GM18868 (cell line): ENCODE measurements around the gene ABCB4.

Experiments
- ATAC-seq: cut with Tn5 transposase; IDR thresholded peaks from one replicate; pipeline ENCODE4 v1.9.1; 2021; ENCODE audit warnings: mild to moderate bottlenecking, moderate library complexity; ENCODE audit not compliant: unreplicated experiment

ABCB4 gene

DNA sequence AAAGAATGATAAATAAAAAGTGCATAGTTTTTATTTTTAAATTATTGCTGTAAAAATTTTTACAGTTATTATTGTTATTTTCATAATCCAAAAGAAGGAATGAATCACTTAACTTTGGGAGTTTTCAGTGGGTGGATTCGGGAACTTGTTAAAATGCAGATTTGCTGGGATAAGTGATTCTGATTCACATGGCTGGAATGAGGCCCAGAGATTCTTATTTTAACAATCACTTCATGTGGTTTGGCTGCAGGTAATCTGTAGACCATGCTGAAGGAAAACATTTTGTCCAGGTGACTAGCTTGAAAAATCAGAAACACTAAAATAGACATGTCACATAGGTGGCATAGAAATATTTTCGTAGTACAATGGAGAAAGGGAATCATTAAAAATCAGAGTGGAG, 116.1 kb downstream of the ABCB4 start:
- no peak for ATAC-seq

DNA sequence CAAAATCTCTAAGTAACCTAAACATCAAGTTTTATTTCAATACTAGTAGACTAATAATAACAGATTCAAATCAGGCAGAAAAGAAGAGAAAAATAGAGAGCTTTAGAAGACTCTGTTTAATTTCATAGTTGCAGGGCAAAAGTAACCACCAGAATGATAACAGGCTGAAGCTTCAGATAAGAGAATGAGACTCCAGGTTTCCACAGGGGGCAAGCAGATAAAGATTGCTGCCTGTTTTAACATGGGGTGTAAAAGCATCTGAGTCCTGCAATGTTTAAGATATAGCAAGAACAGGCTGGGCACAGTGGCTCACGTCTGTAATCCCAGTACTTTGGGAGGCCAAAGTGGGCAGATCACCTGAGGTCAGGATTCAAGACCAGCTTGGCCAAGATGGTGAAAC, 119.0 kb downstream of the ABCB4 start:
- ATAC-seq: no peak

GRCh38 chr7:87354749-87355148, 120.7 kb downstream of the ABCB4 start:
- ATAC-seq: no peak
